ENCODE measurements around the gene AGBL1. TPM values are rescaled to one million over a fixed set of nuclear protein-coding genes. Genes with fewer than 3 reads are reported as not detected.

The AGBL1 gene
- total RNA-seq, 1 experiment from 2014 or later: under 0.01 TPM

DNA sequence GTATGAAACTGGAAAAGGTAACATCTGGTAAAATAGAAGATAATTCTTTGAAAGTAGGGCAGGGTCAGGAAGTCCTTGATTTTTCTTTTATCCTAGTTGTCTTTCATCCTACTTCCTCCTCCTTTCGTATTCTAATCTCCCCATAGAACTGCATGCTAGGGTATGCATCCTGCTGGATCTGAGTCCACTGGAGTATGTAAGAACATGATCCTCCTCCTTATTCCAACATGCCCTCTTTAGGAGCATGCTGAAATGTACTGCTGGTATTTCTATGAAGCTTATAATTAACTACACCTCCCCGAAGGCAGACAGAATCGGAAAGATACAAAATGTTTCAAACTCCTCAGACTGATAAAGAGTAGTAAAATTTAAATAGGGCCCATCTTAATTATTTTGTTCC is 493.8 kb downstream of the AGBL1 start:
- DNase-seq (ENCODE audit: low read depth): no peak

DNA sequence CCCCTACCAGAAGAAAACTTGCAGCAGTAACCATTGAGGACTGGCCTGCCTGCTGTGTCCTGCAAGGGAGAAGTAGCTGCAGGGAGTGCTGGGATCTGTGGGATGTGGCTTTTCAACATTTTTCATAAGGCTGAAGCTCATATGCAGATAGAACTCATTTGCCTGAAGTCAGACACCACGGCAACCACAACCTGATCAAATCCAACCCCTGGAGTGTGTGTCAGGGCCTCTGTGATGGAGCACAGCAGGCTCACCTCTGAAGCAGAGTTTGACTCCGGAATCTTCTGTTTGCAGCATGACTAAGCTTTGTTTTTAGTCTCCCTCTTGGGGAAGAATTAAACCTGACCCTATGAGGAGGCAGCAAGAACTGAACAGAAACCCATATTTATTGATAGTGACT is 508.7 kb downstream of the AGBL1 start:
- peak; percentile 5 for DNase-seq (ENCODE audit: low read depth)

DNA sequence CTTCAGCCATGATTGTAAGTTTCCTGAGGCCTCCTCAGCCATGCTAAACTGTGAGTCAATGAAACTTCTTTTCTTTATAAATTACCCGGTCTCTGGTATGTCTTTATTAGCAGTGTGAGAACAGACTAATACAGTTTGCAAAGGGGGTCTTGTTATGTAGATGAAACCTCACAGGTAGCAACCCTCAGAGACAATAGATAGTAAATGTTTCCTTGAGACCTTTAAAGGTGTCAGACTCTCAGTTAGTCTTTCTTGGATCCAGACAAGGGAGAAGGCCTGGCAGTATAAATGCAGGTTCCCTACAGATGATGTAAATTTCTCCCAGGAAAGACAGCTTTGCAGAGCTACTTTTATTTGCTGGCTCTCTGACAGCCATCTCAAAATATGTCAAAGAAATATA is 510.8 kb downstream of the AGBL1 start:
- no peak for DNase-seq (ENCODE audit: low read depth)

DNA sequence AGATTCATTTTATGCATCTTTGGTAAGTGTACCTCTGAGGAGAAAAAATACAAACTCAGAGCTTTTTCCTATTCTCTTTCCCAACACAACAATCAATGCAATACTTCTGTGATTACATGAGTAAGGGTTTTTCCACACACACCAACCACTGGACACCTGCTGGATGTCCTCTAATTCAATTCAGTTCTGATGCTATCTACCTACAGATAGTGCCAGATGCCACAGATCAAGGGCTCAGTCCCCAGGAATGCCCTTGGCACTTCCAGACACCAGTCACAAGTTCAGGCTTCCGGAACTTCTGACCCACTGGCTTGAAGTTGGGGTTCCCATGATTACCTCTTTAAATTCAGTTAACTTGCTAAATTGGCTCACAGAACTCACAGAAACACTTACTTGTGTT is 511.5 kb downstream of the AGBL1 start:
- DNase-seq (ENCODE audit: low read depth): no peak

DNA sequence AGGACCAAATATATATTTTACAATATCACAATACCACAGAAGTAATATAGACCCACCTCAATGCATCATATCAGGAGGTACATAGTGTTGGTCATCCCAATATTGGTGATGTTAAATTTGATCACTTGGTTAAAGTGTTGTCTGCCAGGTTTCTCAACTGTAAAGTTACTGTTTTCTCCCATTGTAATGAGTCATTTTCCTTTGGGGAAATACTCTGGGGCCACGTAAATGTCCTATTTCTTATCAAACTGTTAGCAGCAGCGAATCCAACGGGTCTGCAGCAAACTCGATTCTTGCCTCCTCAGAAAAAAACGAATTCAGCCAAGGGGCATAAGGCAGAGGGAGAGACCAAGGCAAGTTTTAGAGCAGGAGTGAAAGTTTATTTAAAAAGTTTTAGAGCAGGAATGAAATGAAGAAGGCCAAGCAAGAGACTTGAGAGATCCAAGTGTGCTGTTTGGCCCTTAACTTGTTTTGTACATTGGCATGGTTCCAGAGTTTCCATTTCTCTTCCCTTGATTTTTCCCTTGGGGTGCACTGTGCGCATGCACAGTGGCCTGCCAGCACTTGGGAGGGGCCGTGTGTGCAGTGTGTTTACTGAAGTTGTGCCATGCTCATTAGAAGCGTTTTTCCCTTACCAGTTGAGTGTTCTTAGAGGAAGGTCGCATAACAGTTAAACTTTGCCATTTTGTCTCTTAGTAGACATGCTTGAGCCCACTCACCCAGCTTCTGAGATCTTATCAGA is 512.5 kb downstream of the AGBL1 start:
- peak; percentile 5 for DNase-seq (ENCODE audit: low read depth)

DNA sequence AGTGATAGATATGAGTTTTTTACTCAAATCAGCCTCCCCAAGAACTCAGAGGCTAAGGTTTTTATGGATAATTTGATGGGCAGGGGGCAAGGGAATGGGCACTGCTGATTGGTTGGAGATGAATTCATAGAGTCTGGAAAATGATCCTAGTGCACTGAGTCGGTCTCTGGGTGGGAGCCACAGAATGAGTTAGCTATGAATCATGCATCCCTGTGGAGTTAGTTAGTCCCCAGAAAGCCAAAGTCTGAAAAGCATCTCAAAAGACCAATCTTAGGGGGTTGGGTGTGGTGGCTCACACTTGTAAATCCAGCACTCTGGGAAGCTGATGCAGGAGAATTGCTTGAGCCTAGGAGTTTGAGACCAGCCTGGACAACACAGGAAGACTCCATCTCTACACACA is 516.1 kb downstream of the AGBL1 start:
- DNase-seq (ENCODE audit: low read depth): peak; percentile 51

DNA sequence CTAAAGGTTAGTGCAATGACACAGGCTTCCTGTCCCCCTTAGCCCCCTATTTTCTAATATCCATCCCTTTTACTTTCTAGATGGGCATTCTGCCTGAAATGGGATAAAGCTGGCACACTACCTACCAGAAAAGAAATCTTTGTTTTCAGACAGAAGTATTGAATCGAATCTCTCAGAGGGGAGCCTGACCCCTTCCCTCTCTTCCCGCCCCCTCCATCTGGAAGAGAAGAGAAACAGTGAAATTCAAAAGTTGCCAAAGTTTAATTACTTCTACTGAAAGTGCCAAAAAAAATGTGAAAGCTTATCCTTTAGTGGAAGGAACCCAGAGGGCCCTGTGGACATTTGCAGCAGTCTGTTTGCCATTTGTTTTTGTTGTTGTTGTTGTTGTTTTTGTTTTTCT is 523.8 kb downstream of the AGBL1 start:
- DNase-seq (ENCODE audit: low read depth): no peak

DNA sequence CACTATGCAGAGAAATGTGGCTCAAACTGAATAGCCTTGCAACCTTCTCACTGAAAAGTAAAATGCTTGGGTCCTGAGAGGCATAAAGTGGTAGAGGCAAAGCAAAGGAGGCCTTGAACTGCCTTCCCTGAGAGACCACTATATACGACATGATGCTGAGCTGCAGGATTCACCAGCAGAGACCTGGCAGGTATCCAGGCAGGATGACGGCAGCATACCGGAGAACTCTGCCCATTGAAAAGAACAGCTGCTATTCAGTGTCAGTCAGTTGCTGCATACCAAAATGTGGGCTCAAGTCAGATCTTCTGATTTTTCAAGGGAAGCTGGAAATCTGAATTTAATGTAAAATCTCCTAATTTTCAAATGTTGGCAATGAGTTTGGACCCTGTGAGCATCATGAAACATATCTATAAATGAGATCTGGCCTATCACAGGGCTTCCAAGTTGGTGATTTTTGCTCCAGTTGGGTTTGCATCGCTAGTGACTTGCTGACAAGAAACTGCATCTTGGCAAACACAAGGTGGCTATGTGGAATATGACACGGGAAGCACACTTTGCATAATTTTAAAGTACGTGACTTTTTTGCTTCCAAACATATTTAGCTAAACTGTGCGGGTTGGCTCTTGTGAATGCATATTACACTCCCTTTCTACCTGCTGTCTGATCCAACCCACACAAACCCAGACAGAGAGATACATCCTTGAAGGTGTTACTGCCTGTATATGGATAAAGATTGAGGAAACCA is 529.0 kb downstream of the AGBL1 start:
- DNase-seq (ENCODE audit: low read depth): peak; percentile 92

DNA sequence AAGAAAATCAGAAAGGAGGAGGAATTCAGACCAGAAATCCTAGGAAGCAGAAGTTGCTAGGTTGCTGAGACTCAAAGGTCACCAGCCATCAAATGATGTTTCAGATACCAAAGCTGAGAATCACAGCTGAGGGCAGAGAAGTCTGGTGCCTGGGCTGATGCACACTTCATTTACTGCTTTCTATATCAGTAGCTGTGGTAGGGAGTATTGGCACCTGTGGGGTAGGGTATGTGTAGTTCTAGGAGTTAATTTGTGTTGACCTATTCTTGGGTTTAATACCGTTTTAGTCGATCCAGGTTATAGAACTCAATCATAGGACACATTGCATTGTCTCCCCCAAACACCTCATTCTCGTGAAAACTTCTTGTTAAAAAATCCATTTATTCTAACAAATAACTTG is 529.6 kb downstream of the AGBL1 start:
- no peak for DNase-seq (ENCODE audit: low read depth)

DNA sequence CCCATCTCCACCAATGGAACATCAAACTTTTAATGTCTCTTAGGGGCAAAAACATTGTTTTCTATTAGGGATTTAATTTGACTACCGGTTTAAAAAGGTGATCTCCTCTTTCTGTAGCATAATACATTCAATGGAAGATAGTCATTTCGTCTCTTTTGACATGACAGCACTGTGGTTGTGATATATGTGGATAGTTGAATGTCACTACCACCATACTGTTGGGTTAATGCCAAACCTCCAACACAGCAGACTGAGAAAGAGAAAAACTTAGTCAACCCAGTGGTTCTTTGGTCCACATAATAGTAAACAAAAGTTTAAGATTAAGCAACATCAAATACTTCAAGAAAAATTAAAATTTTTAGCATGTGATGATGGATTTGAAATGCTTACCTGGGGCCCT is 530.4 kb downstream of the AGBL1 start:
- DNase-seq (ENCODE audit: low read depth): no peak

DNA sequence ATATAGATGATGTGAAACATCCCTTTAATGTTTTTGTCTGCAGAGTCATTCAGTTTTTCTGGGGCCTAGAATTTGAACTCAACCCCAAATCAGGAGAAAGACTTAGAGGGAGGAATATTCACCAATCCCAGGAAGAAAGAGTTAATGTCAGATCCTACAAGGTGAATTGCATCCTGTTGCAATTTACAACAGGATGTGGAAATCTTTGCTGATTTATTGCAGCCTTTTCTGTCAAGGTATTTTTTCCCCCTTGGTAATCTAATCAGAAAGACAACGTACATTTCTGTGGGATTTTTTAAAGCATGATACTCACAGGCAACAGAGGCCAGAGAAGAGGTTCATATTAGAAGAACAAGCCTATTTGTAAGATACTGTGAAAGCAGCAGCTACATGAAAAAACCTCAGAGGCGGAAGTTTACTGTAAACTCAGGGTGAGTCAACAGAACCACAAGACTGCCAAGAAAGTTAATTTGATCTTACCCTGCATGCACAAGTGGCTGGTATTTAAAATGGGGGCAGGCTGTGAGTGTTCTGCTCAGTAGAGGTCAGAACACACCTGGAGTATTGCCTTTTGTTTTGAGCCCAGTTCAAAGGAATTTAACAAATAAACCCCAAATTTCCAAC is 531.9 kb downstream of the AGBL1 start:
- DNase-seq (ENCODE audit: low read depth): peak; percentile 92

DNA sequence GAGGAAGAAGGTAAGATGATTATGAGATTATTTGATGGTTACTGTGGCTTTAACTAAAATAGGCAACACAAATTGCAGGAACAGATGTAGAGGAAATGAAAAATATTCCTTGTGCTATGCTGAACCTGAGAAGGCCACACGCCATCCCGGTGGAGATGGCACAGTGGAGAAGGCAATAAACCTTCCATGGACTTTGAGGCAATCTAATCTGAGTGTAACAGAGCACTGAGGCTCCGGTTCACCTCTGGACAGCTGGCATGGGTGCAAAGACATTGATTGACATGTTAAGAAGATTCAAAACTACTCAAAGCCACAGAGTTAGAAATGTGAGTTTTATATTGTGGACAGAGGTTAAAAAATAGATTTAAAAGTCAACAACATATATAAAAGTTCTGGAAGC is 535.7 kb downstream of the AGBL1 start:
- DNase-seq (ENCODE audit: low read depth): no peak

DNA sequence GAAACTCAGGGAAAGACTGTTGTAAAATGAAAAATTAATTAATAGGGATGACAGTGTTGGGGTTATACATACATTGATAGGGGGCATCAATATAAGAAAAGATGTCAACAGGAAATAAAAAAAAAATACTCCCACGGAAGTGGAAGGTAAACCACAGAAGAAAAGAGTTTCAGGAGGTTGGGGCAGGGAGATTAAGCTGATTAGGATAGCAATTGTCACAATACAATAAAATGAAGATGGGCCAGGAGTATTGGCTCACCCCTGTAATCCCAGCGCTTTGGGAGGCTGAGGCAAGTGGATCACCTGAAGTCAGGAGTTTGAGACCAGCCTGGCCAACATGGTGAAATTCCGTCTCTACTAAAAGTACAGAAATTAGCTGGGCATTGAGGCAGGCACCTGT is 536.1 kb downstream of the AGBL1 start:
- no peak for DNase-seq (ENCODE audit: low read depth)

DNA sequence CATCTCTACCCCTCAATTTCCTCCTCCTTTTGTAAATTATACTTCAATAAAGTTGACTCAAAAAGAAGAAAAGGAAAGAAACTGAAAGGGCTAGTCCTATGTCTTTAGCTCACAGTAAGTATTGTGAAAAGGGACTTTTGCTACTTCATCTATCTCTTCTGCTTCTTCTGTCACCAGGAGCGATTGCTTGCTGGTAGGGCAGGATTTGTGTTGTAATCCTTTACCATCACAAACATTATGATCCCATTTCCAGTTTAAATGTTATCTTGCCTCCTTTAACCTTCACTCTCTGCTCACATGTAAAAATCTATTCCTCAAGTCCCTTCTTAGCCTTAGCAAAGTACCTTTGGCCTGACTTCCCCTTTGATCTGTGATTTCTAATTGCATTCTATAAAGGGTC is 537.1 kb downstream of the AGBL1 start:
- DNase-seq (ENCODE audit: low read depth): no peak

DNA sequence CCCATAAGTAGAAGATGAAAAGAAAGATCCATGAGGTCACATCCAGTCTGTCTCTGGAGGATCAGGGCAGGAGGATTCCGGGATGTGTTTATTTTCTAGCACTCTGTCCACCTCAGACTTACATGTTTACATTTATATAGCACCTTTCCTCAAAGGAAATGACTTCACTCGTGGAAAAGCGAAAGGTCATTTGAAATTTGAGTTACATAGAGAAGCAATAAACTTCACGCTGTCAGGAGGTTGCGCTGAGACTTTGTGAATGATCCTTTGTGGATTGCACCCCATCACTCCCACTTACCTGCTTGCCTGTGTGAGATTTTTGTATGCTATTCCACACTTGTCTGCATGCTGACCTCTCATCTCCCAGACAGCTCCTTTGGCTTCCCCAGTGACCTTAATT is 540.5 kb downstream of the AGBL1 start:
- DNase-seq (ENCODE audit: low read depth): no peak

DNA sequence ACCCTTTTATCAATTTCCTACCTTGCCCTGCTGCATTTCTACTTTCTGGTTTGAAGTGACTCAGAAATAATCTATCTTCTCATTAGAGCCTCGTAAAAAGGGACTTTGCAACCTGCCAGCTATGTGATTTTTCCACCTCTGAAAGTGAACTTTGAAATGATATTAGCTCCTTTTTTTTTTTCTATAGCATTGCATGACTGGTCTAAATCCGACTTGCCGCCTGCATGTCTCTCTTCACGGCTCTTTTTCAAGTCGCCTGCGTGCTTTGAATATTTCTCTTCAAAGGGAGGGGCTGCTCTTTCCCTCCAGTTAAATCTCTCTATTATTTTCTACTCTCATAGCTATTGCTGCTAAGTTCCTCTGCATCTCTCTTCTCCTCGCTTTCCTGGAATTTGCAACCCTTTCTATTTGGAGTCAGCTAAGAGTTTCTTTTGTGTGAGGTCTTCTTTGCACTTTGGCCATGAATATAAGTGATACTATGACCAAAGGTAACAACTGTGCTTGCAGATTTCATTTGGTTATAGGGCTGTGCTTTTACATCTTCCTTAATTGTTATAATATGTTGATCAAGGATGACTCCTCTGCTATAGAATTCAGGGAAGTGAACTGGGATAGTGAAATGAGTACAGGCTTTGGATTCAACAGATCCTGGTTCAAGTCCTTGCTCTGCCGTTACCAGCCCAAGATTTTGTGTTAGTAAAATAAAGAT is 541.1 kb downstream of the AGBL1 start:
- no peak for DNase-seq (ENCODE audit: low read depth)

DNA sequence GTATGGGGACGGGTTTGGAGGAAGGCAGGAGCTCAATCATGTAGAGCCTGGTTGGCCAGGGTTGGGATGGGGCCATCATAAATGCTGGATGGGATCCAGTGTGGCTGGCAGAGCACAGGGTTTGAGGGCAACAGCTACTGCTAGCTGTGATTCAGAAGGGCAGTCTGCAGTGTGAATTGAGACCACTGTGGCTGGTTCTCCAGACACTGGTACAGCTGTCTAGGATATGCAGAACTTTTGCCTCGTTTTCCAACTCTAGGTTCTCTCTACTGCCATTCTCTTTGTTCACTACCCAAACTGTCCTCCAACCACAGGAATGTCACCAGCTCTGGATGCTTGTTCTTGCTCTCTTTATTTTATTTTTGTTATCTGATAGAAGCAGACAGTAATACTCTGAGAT is 543.6 kb downstream of the AGBL1 start:
- peak; percentile 54 for DNase-seq (ENCODE audit: low read depth)

DNA sequence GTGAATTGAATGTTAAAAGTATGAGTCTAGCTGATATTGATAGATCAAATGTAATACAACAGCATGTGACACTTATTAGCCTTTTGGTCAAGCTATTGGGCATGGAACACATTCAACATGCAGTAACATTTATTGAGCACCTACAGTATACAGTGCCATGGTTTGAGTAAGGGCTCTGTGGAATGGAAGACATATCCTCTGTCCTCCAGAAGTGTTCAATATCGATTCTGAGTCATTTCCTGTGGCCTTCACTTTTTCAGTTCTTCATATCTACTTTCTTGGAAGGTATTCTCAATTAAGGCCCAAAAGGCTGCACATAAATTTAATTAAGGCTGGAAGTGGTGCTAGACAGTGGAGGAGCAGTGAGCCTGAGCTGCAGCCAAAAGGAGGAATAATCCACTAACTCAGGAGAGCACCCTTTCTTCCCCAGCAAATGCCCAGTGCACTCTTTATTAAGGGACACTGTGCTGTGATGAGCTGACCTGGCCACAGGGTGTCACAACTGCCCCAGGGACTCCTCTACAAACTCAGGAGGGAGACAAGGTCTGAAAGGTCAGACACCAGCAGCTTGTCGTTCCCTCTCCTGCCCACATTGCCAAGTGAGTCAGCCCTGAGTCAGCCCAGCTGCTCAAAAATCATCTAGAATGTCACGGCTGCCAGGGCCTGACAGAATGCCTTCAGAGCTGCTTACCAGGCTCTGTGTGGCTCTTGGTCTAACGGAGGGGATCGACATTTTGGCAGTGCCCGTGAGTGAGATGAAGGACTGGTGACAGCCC is 544.8 kb downstream of the AGBL1 start:
- peak; percentile 99 for DNase-seq (ENCODE audit: low read depth)

DNA sequence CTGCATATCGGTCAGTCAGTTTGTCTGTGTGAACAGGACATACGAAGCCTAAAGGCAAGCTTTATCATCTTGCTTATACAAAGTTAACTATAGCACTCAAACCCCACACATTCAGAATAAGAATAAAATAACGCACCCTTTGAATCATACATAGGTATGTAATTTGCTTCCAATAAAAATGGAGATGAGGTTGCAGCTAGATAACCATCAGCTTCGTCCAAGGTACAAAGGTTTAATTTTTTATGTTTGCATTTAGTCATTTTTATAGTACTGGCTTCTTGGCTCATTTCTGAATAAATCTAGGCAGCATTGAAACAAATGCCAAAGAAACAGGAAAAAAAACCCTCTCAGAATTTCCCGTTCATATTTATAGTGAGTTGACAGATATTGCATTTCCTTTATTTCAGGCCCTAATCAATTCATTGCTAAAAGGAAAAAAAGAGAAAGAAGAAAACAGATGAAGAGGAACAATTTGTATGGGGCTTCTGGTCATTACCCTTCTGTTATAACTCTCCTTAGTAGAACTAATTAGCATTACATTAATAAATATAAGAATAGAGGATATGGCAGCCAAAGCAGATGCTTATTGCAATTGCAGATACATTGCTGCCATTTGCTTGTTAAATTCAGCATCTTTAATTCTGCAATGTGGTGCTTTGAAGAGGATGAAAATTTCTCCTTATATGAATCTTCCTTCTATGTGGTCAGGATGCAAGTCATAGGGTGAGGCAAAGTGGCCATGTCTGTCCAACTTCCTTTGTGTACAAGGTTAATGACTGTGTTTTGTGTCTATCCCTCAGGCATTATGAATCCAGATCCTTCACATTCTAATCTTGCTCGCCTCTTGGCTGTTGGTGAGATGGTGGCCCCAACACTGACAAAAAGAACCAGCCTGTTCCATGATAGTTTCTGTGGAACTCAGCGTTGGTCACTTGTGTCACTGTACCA is 550.0 kb downstream of the AGBL1 start:
- DNase-seq (ENCODE audit: low read depth): no peak

DNA sequence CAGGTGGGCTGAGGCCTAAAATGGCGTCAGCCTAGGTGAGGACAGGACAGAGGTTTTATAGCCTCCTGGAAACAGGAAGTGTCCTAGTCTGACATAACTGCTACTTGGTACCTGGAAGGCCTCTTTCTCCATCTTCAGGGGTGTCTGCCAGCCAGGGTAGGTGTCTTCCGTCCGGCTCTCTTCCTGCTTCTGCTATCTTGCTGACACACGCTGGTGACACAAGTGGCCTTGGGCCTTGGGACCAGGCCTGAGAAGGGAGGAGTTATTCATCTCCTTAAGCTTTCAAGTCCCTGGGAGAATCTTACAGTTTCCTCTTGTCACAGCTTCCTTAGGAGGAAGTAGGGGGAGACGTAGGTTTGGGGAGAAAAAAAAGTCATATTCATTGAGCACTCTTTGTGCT is 551.3 kb downstream of the AGBL1 start:
- no peak for DNase-seq (ENCODE audit: low read depth)

All from LHCN-M2 (cell line).